Mesenchymal stem cell (in vitro differentiated cells and primary cell): ENCODE data around the gene UBE2F.
"Not testable (repeated sequence)": the region's sequence is repeated elsewhere in the genome, so short reads cannot be mapped to it uniquely, and the experiment has no call there.

Experiments used
- DNase-seq: peaks from one replicate; pipeline ENCODE4 v3.0.0-alpha.2; 2013
- H2AFZ ChIP-seq: one replicate; pipeline ENCODE4 v1.6.1; 2013; ENCODE audit warnings: low read depth, mild to moderate bottlenecking, control low read depth, inconsistent platforms, low read length, moderate library complexity
- H2AK5ac ChIP-seq: 2 replicates; pipeline ENCODE4 v1.6.1; 2013; ENCODE audit warnings: low read length, moderate library complexity, mild to moderate bottlenecking, inconsistent platforms; ENCODE audit not compliant: severe bottlenecking
- H2BK120ac ChIP-seq: one replicate; pipeline ENCODE4 v1.6.1; 2013; ENCODE audit warnings: low read depth, mild to moderate bottlenecking, inconsistent platforms, low read length, moderate library complexity
- H2BK12ac ChIP-seq, 2 experiments: one replicate each; pipeline ENCODE4 v1.6.1; 2013; ENCODE audit warnings: inconsistent platforms in 2 of 2, low read length in 2 of 2, mild to moderate bottlenecking in 2 of 2, moderate library complexity in 2 of 2, control low read depth in 1 of 2
- H2BK15ac ChIP-seq: one replicate; pipeline ENCODE4 v1.6.1; 2013; ENCODE audit warnings: mild to moderate bottlenecking, low read depth, inconsistent platforms; ENCODE audit not compliant: poor library complexity, severe bottlenecking
- H2BK5ac ChIP-seq: 2 replicates; pipeline ENCODE4 v1.6.1; 2013; ENCODE audit warnings: low read depth, mild to moderate bottlenecking, low read length, control low read depth, inconsistent platforms; ENCODE audit not compliant: poor library complexity, severe bottlenecking
- H3K14ac ChIP-seq, 2 experiments: one replicate each; pipeline ENCODE4 v1.6.1; 2013; ENCODE audit warnings: inconsistent platforms in 2 of 2, low read length in 2 of 2, control low read depth in 1 of 2, mild to moderate bottlenecking in 1 of 2, moderate library complexity in 1 of 2
- H3K18ac ChIP-seq, 2 experiments: one replicate each; pipeline ENCODE4 v1.6.1; 2013; ENCODE audit warnings: inconsistent platforms in 2 of 2, low read length in 2 of 2, control low read depth in 1 of 2, low read depth in 1 of 2, mild to moderate bottlenecking in 1 of 2
- H3K23ac ChIP-seq, 2 experiments: one replicate each; pipeline ENCODE4 v1.6.1; 2013; ENCODE audit warnings: inconsistent platforms in 2 of 2, low read length in 2 of 2, mild to moderate bottlenecking in 2 of 2, moderate library complexity in 2 of 2, control low read depth in 1 of 2
- H3K27ac ChIP-seq: 2 replicates; pipeline ENCODE4 v1.5.1; 2013; ENCODE audit warnings: mild to moderate bottlenecking, moderate library complexity, low read length, control low read depth, inconsistent platforms; ENCODE audit not compliant: poor library complexity, severe bottlenecking
- H3K27me3 ChIP-seq, 2 experiments: 2 replicates each; pipeline versions ENCODE4 v1.6.1 to v1.7.0; 2013; ENCODE audit warnings: low read length in 2 of 2, mild to moderate bottlenecking in 2 of 2, moderate library complexity in 2 of 2, control low read depth in 1 of 2, inconsistent platforms in 1 of 2; ENCODE audit not compliant: control insufficient read depth in 1 of 2, insufficient read depth in 1 of 2
- H3K36me3 ChIP-seq, 2 experiments: 2 replicates each; pipeline versions ENCODE4 v1.6.1 to v1.7.0; 2013; ENCODE audit warnings: low read length in 2 of 2, control low read depth in 1 of 2, inconsistent platforms in 1 of 2, low read depth in 1 of 2, mild to moderate bottlenecking in 1 of 2; ENCODE audit not compliant: insufficient read depth in 2 of 2, control insufficient read depth in 1 of 2
- H3K4ac ChIP-seq, 2 experiments: one replicate each; pipeline ENCODE4 v1.6.1; 2013; ENCODE audit warnings: inconsistent platforms in 2 of 2, low read length in 2 of 2, mild to moderate bottlenecking in 2 of 2, moderate library complexity in 2 of 2, control low read depth in 1 of 2, low read depth in 1 of 2
- H3K4me1 ChIP-seq: 2 replicates; pipeline ENCODE4 v1.6.1; 2013; ENCODE audit warnings: low read depth, low read length, control low read depth; ENCODE audit not compliant: control insufficient read depth, insufficient read depth
- H3K4me2 ChIP-seq: 2 replicates; pipeline ENCODE4 v1.6.1; 2013; ENCODE audit warnings: low read length, mild to moderate bottlenecking, inconsistent platforms; ENCODE audit not compliant: poor library complexity, severe bottlenecking
- H3K4me3 ChIP-seq, 2 experiments: 2 replicates each; pipeline versions ENCODE4 v1.5.1 to v1.7.0; 2013; ENCODE audit warnings: low read length in 2 of 2, mild to moderate bottlenecking in 2 of 2, control low read depth in 1 of 2, low read depth in 1 of 2; ENCODE audit not compliant: insufficient read depth in 1 of 2
- H3K79me1 ChIP-seq: replicated peaks from 2 replicates; pipeline ENCODE4 v1.6.1; 2013; ENCODE audit warnings: mild to moderate bottlenecking, control low read depth, low read length, inconsistent platforms; ENCODE audit not compliant: poor library complexity, severe bottlenecking
- H3K9ac ChIP-seq: 2 replicates; pipeline ENCODE4 v1.7.0; 2013; ENCODE audit warnings: mild to moderate bottlenecking, low read length, moderate library complexity
- H3K9me3 ChIP-seq: 2 replicates; pipeline ENCODE4 v1.7.0; 2013; ENCODE audit warnings: mild to moderate bottlenecking, low read length; ENCODE audit not compliant: control insufficient read depth
- H4K8ac ChIP-seq: one replicate; pipeline ENCODE4 v1.6.1; 2013; ENCODE audit warnings: inconsistent platforms, mild to moderate bottlenecking, low read length, moderate library complexity
- H4K91ac ChIP-seq: one replicate; pipeline ENCODE4 v1.6.1; 2013; ENCODE audit warnings: mild to moderate bottlenecking, low read length, inconsistent platforms
- whole genome bisulfite sequencing: methylation state at CpG from one replicate; pipeline ENCODE4 v1.1.7; 2013; ENCODE audit warnings: mixed read lengths; 5-methylcytosine and 5-hydroxymethylcytosine counted together

UBE2F gene

GRCh38 chr2:237980751-237981150 lies 13.9 kb downstream of the UBE2F start:
- Histone ChIP-seq H3K79me1 (peaks cover 56% of the 10 kb centered on the region), H3K9me3 (no peaks in the 10 kb centered on the region), H2BK5ac (no peak overlapping the region), H2AFZ (no peak overlapping the region), H3K4me3 (no peak overlapping the region), H4K91ac (no peak overlapping the region), H3K36me3 (peaks cover 22 to 24% of the 10 kb centered on the region in 2 experiments), H3K4me1 (peaks cover 15% of the 10 kb centered on the region), H3K18ac (no peak overlapping the region), H4K8ac (no peak overlapping the region), H2BK120ac (no peak overlapping the region), H3K23ac (no peak overlapping the region), H3K27ac (no peak overlapping the region), H2BK15ac (no peak overlapping the region), H3K4me2 (no peak overlapping the region), H3K4ac (no peak overlapping the region), H2AK5ac (no peak overlapping the region), H3K14ac (no peak overlapping the region), H3K9ac (no peak overlapping the region), H2BK12ac (no peak overlapping the region), H3K27me3 (no peaks in the 10 kb centered on the region)
- WGBS = 96% methylated on average over 6 of the region's 6 CpGs
- no peak for DNase-seq

- H3K9ac ChIP-seq, H3K27me3 ChIP-seq, H4K91ac ChIP-seq, H2BK12ac ChIP-seq, DNase-seq, H4K8ac ChIP-seq, H3K4me3 ChIP-seq, H3K4me2 ChIP-seq, H2BK120ac ChIP-seq, H2BK15ac ChIP-seq, H2BK5ac ChIP-seq, H3K14ac ChIP-seq, H3K18ac ChIP-seq, H3K4ac ChIP-seq, H3K23ac ChIP-seq, H2AK5ac ChIP-seq, H3K27ac ChIP-seq, H2AFZ ChIP-seq, H3K9me3 ChIP-seq: not testable (repeated sequence)
- Histone ChIP-seq H3K36me3 (peaks cover 13 to 20% of the 10 kb centered on the region in 2 experiments), H3K79me1 (peaks cover 52% of the 10 kb centered on the region), H3K4me1 (peaks cover 15% of the 10 kb centered on the region)
- WGBS = 99% methylated on average over 5 of the region's 5 CpGs
Measured at GRCh38 chr2:237981621-237982020, 14.8 kb downstream of the UBE2F start.

GRCh38 chr2:237982039-237982725 lies 15.4 kb downstream of the UBE2F start:
- peaks cover 48% of the 10 kb centered on the region for H3K79me1 ChIP-seq
- H2BK12ac ChIP-seq = no peak overlapping the region
- no peak overlapping the region for H4K8ac ChIP-seq
- H3K9ac ChIP-seq = no peak overlapping the region
- no peak for DNase-seq
- H3K23ac ChIP-seq = no peak overlapping the region
- no peak overlapping the region for H3K27ac ChIP-seq
- peaks cover 15% of the 10 kb centered on the region for H3K4me1 ChIP-seq
- no peaks in the 10 kb centered on the region for H3K9me3 ChIP-seq
- no peak overlapping the region for H3K14ac ChIP-seq
- WGBS = 87% methylated on average over 9 of the region's 9 CpGs
- no peak overlapping the region for H3K18ac ChIP-seq
- no peak overlapping the region for H2AFZ ChIP-seq
- no peak overlapping the region for H2BK120ac ChIP-seq
- H2BK5ac ChIP-seq = no peak overlapping the region
- H3K4me3 ChIP-seq = no peak overlapping the region
- H3K27me3 ChIP-seq = no peaks in the 10 kb centered on the region
- no peak overlapping the region for H4K91ac ChIP-seq
- H3K4ac ChIP-seq = no peak overlapping the region
- H3K36me3 ChIP-seq = peaks cover 8 to 15% of the 10 kb centered on the region in 2 experiments
- H2BK15ac ChIP-seq = no peak overlapping the region
- no peak overlapping the region for H2AK5ac ChIP-seq
- H3K4me2 ChIP-seq = no peak overlapping the region

GRCh38 chr2:237983922-237984321 lies 17.1 kb downstream of the UBE2F start:
- no peak overlapping the region for H2BK5ac ChIP-seq
- H2BK15ac ChIP-seq = no peak overlapping the region
- peaks cover 38% of the 10 kb centered on the region for H3K79me1 ChIP-seq
- H2AK5ac ChIP-seq = no peak overlapping the region
- H3K4me3 ChIP-seq = no peak overlapping the region
- H3K27ac ChIP-seq = no peak overlapping the region
- H3K4me1 ChIP-seq = peaks cover 9% of the 10 kb centered on the region
- H3K36me3 ChIP-seq = peaks cover under 1 to 3% of the 10 kb centered on the region in 2 experiments
- no peak overlapping the region for H3K14ac ChIP-seq
- no peaks in the 10 kb centered on the region for H3K9me3 ChIP-seq
- no peaks in the 10 kb centered on the region for H3K27me3 ChIP-seq
- no peak for DNase-seq
- H4K91ac ChIP-seq = no peak overlapping the region
- no peak overlapping the region for H3K9ac ChIP-seq
- WGBS = 38% methylated on average over 2 of the region's 2 CpGs
- no peak overlapping the region for H3K4me2 ChIP-seq
- H2AFZ ChIP-seq = no peak overlapping the region
- no peak overlapping the region for H4K8ac ChIP-seq
- no peak overlapping the region for H2BK120ac ChIP-seq
- H2BK12ac ChIP-seq = no peak overlapping the region
- no peak overlapping the region for H3K18ac ChIP-seq
- no peak overlapping the region for H3K4ac ChIP-seq
- H3K23ac ChIP-seq = no peak overlapping the region
